Measurements from ENCODE around the gene MAST1.

The MAST1 gene

GRCh38 chr19:12865746-12866415 is 27.6 kb downstream of the MAST1 start:
- peaks cover 14% of the 10 kb centered on the region for H3K4me1 ChIP-seq (ENCODE audit: insufficient read depth, low read length)
- DNase-seq (no peak), ATAC-seq (ENCODE audit: insufficient read depth, low read depth) (no peak)
- no peak overlapping the region for H3K9ac ChIP-seq (ENCODE audit: low read depth, low read length)
- no peak overlapping the region for H3K4me3 ChIP-seq (ENCODE audit: low read depth in 1 of 2, low read length in 2 of 2)
- H3K36me3 ChIP-seq (ENCODE audit: insufficient read depth, low read length), result peaks cover 5% of the 10 kb centered on the region
- no peaks in the 10 kb centered on the region for H3K79me2 ChIP-seq (ENCODE audit: insufficient read depth, low read length)
- H4K20me1 ChIP-seq (ENCODE audit: insufficient read depth, low read length), result no peaks in the 10 kb centered on the region
- H3K9me3 ChIP-seq (ENCODE audit: insufficient read depth, low read length, severe bottlenecking), result no peaks in the 10 kb centered on the region
- TF ChIP-seq CTCF (IDR thresholded peaks at IDR 0.05; ENCODE audit: borderline replicate concordance, extremely low read depth, low read length, poor library complexity, severe bottlenecking) (no peak), EZH2 (IDR thresholded peaks at IDR 0.05; ENCODE audit: borderline replicate concordance, low read depth, low read length, severe bottlenecking) (no peak)
- no peak overlapping the region for H3K27ac ChIP-seq (ENCODE audit: low read length)
- H2AFZ ChIP-seq (ENCODE audit: low read depth, low read length), result no peak overlapping the region
- no peak overlapping the region for H3K4me2 ChIP-seq (ENCODE audit: insufficient read depth, low read length)
- H3K27me3 ChIP-seq (ENCODE audit: insufficient read depth, low read length, poor library complexity), result no peaks in the 10 kb centered on the region

DNA sequence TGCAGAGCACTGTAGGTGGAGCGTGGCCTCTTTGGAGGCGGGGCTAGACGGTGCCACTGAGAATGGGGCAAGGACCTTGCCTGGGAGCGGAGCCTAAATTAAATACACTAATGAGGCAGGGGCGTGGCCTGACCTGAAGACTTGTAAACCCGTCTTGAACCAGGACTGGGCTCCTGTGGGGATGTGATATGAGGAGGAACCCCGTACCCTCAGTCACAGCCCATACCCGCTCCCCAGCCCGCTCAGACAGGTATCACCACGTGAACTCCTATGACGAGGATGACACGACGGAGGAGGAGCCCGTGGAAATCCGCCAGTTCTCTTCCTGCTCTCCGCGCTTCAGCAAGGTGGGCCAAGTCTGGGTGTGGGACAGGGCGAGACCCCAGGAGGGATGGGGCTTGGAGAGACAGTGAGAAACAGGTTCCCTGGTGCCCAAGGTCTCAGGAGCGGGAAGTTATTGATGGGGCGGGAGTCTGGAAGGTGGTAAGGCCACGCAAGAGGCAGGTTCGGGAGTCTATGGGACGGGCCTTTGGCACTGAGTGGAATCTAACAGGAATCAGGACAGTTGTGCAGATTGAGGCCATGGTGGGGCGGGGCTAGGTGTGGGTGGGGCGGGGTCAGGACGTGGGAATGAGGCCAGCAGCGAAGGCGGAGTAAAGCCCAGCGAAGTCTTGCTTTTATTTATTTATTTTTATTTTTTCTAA is 28.3 kb downstream of the MAST1 start:
- no peak for ATAC-seq (ENCODE audit: insufficient read depth, low read depth)
- TF ChIP-seq CTCF (IDR thresholded peaks at IDR 0.05; ENCODE audit: borderline replicate concordance, extremely low read depth, low read length, poor library complexity, severe bottlenecking), result no peak
- no peak for TF ChIP-seq EZH2 (IDR thresholded peaks at IDR 0.05; ENCODE audit: borderline replicate concordance, low read depth, low read length, severe bottlenecking)
- Histone ChIP-seq H3K9me3 (ENCODE audit: insufficient read depth, low read length, severe bottlenecking) (no peaks in the 10 kb centered on the region), H3K27me3 (ENCODE audit: insufficient read depth, low read length, poor library complexity) (no peaks in the 10 kb centered on the region), H4K20me1 (ENCODE audit: insufficient read depth, low read length) (no peaks in the 10 kb centered on the region), H3K79me2 (ENCODE audit: insufficient read depth, low read length) (no peaks in the 10 kb centered on the region), H3K9ac (ENCODE audit: low read depth, low read length) (no peak overlapping the region), H3K27ac (ENCODE audit: low read length) (no peak overlapping the region), H3K4me3 (ENCODE audit: low read depth in 1 of 2, low read length in 2 of 2) (no peak overlapping the region), H3K4me2 (ENCODE audit: insufficient read depth, low read length) (peak overlapping the region; percentile 71), H3K4me1 (ENCODE audit: insufficient read depth, low read length) (peaks cover 14% of the 10 kb centered on the region), H2AFZ (ENCODE audit: low read depth, low read length) (no peak overlapping the region), H3K36me3 (ENCODE audit: insufficient read depth, low read length) (peaks cover 5% of the 10 kb centered on the region)
- DNase-seq, result no peak

- peaks cover 14% of the 10 kb centered on the region for H3K4me1 ChIP-seq (ENCODE audit: insufficient read depth, low read length)
- no peaks in the 10 kb centered on the region for H3K9me3 ChIP-seq (ENCODE audit: insufficient read depth, low read length, severe bottlenecking)
- H3K36me3 ChIP-seq (ENCODE audit: insufficient read depth, low read length), result peaks cover 5% of the 10 kb centered on the region
- H3K4me2 ChIP-seq (ENCODE audit: insufficient read depth, low read length), result peak overlapping the region; percentile 71
- peak overlapping the region; percentile 59 for H3K9ac ChIP-seq (ENCODE audit: low read depth, low read length)
- TF ChIP-seq CTCF (IDR thresholded peaks at IDR 0.05; ENCODE audit: borderline replicate concordance, extremely low read depth, low read length, poor library complexity, severe bottlenecking) (peak; percentile 27), EZH2 (IDR thresholded peaks at IDR 0.05; ENCODE audit: borderline replicate concordance, low read depth, low read length, severe bottlenecking) (no peak)
- H3K79me2 ChIP-seq (ENCODE audit: insufficient read depth, low read length), result no peaks in the 10 kb centered on the region
- no peaks in the 10 kb centered on the region for H3K27me3 ChIP-seq (ENCODE audit: insufficient read depth, low read length, poor library complexity)
- DNase-seq, result peak; percentile 78
- H4K20me1 ChIP-seq (ENCODE audit: insufficient read depth, low read length), result no peaks in the 10 kb centered on the region
- peak overlapping the region; percentile 75 for H2AFZ ChIP-seq (ENCODE audit: low read depth, low read length)
- peak; percentile 82 for ATAC-seq (ENCODE audit: insufficient read depth, low read depth)
- H3K27ac ChIP-seq (ENCODE audit: low read length), result peak overlapping the region; percentile 44; the same call in 1 of the 2 replicates
- peak overlapping the region; percentile 17 to 56; a peak in 3 of 4 replicates for H3K4me3 ChIP-seq (ENCODE audit: low read depth in 1 of 2, low read length in 2 of 2)
Observed at GRCh38 chr19:12867120-12868099, 29.1 kb downstream of the MAST1 start.
